NCI-H1694 treated with DMSO at 0.1 percent for 48 hours (cell line): Measurements from ENCODE around the gene TPSAB1.

Experiments used
- DNase-seq: peaks from one replicate; lab custom pipeline; 2025; lab: John Stamatoyannopoulos, UW

Gene TPSAB1

GRCh38 chr16:1210461-1210860 lies 30.0 kb upstream of the TPSAB1 start:
- DNase-seq, result no peak

- DNase-seq, result no peak
Observed at GRCh38 chr16:1211451-1212268, 28.8 kb upstream of the TPSAB1 start.

GRCh38 chr16:1212616-1213194 lies 27.8 kb upstream of the TPSAB1 start:
- no peak for DNase-seq

- DNase-seq, result no peak
Observed at GRCh38 chr16:1213231-1213630, 27.3 kb upstream of the TPSAB1 start.

GRCh38 chr16:1213796-1214372 lies 26.6 kb upstream of the TPSAB1 start:
- no peak for DNase-seq

- DNase-seq, result no peak
Observed at GRCh38 chr16:1214719-1215118, 25.8 kb upstream of the TPSAB1 start.

GRCh38 chr16:1215574-1216295 lies 24.8 kb upstream of the TPSAB1 start:
- DNase-seq, result no peak

GRCh38 chr16:1216296-1216619 lies 24.2 kb upstream of the TPSAB1 start:
- no peak for DNase-seq

GRCh38 chr16:1216681-1217400 lies 23.7 kb upstream of the TPSAB1 start:
- DNase-seq, result no peak

- no peak for DNase-seq
Observed at GRCh38 chr16:1217526-1217925, 23.0 kb upstream of the TPSAB1 start.

- DNase-seq, result no peak
Observed at GRCh38 chr16:1218061-1218929, 22.2 kb upstream of the TPSAB1 start.

GRCh38 chr16:1218930-1219611 lies 21.4 kb upstream of the TPSAB1 start:
- DNase-seq, result no peak

GRCh38 chr16:1220098-1220728 lies 20.3 kb upstream of the TPSAB1 start:
- DNase-seq, result no peak

GRCh38 chr16:1220841-1221627 lies 19.5 kb upstream of the TPSAB1 start:
- no peak for DNase-seq

- no peak for DNase-seq
Observed at GRCh38 chr16:1221628-1222552, 18.6 kb upstream of the TPSAB1 start.

GRCh38 chr16:1222553-1223354 lies 17.8 kb upstream of the TPSAB1 start:
- DNase-seq, result no peak
